ENCODE measurements around the gene ZNF79. TPM values are rescaled to one million over a fixed set of nuclear protein-coding genes. Genes with fewer than 3 reads are reported as not detected.

The ZNF79 gene
- total and polyA plus RNA-seq, 5 donors from 2014 or later: 3.4 to 9.0 (median 7.6) TPM

- Histone ChIP-seq H3K4me1 (ENCODE audit: control insufficient read depth, insufficient read depth, low read length, poor library complexity, severe bottlenecking) (peaks cover 32% of the 10 kb centered on the region), H3K36me3 (ENCODE audit: control insufficient read depth, insufficient read depth, low read length) (peaks cover 68% of the 10 kb centered on the region), H3K4me3 (ENCODE audit: low read depth, low read length) (no peak overlapping the region), H3K27ac (ENCODE audit: insufficient read depth, low read length, poor library complexity, severe bottlenecking) (peak overlapping the region; percentile 17), H3K27me3 (ENCODE audit: control insufficient read depth, insufficient read depth, low read length) (no peaks in the 10 kb centered on the region), H3K9me3 (ENCODE audit: control insufficient read depth in 2 of 2, low read length in 2 of 2) (no peaks in the 10 kb centered on the region)
- no peak for ATAC-seq (ENCODE audit: low read depth in 2 of 2)
- Mint-ChIP-seq H3K27ac (peak overlapping the region in 2 of 3 donors; percentile 85 to 96), H3K36me3 (peaks cover 44% of the 10 kb centered on the region), H3K4me3 (peak overlapping the region in 2 of 4 donors; percentile 16 to 100), H3K4me1 (peaks cover 7 to 47% (median 33%) of the 10 kb centered on the region in 4 donors), H3K27me3 (peaks cover 6% of the 10 kb centered on the region), H3K9me3 (no peaks in the 10 kb centered on the region)
- DNase-seq: no peak
Measured at GRCh38 chr9:127447416-127448111, 23.4 kb downstream of the ZNF79 start.

GRCh38 chr9:127448112-127448805 lies 24.1 kb downstream of the ZNF79 start:
- Mint-ChIP-seq H3K27ac (peak overlapping the region in 1 of 3 donors; percentile 96), H3K9me3 (no peaks in the 10 kb centered on the region), H3K36me3 (peaks cover 44% of the 10 kb centered on the region), H3K27me3 (peaks cover 6% of the 10 kb centered on the region), H3K4me3 (peak overlapping the region; percentile 44 to 100 (median 71)), H3K4me1 (peaks cover 7 to 47% (median 35%) of the 10 kb centered on the region in 4 donors)
- H3K4me1 ChIP-seq (ENCODE audit: control insufficient read depth, insufficient read depth, low read length, poor library complexity, severe bottlenecking): peaks cover 33% of the 10 kb centered on the region
- no peaks in the 10 kb centered on the region for H3K27me3 ChIP-seq (ENCODE audit: control insufficient read depth, insufficient read depth, low read length)
- H3K27ac ChIP-seq (ENCODE audit: insufficient read depth, low read length, poor library complexity, severe bottlenecking): no peak overlapping the region
- DNase-seq (no peak), ATAC-seq (ENCODE audit: low read depth in 2 of 2) (no peak)
- H3K4me3 ChIP-seq (ENCODE audit: low read depth, low read length): no peak overlapping the region
- H3K36me3 ChIP-seq (ENCODE audit: control insufficient read depth, insufficient read depth, low read length): peaks cover 63% of the 10 kb centered on the region
- H3K9me3 ChIP-seq (ENCODE audit: control insufficient read depth in 2 of 2, low read length in 2 of 2): no peaks in the 10 kb centered on the region

DNA sequence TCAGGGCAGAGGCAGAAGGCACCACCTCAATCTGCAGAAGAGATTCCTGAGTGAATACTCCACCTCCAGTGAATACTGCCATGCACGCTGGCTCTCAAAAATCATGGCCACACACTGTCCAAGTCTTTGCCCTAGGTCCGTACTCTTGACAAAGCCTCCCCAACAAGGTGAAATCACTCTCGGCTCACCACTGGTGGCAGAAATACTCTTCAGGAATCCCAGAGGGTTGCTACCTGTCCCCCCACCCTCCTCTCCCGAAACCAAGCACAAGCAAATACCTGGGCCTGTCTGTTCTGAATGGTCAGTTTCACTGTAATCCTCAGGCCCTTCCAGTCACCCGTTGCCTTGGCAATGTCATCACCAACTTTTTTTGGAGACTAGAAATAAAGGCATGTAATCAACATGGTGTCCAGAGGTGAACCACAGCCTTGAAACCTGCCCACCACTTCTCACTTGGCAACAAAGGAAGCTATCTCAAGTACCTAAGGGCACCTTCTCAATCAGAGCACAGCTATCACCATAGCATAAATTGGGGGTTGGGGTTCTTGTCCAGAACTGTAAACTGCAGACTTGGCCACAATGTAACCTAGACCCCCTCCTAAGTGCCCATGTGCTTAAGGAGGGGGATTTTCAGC lies 25.3 kb downstream of the ZNF79 start:
- Mint-ChIP-seq H3K4me1 (peaks cover 7 to 51% (median 36%) of the 10 kb centered on the region in 4 donors), H3K27ac (peak overlapping the region; percentile 14 to 97 (median 96)), H3K36me3 (peaks cover 38% of the 10 kb centered on the region), H3K9me3 (no peaks in the 10 kb centered on the region), H3K4me3 (peak overlapping the region; percentile 96 to 100 (median 98)), H3K27me3 (peaks cover 6% of the 10 kb centered on the region)
- Histone ChIP-seq H3K27ac (ENCODE audit: insufficient read depth, low read length, poor library complexity, severe bottlenecking) (peak overlapping the region; percentile 88), H3K27me3 (ENCODE audit: control insufficient read depth, insufficient read depth, low read length) (no peaks in the 10 kb centered on the region), H3K4me3 (ENCODE audit: low read depth, low read length) (peak overlapping the region; percentile 83), H3K4me1 (ENCODE audit: control insufficient read depth, insufficient read depth, low read length, poor library complexity, severe bottlenecking) (peaks cover 33% of the 10 kb centered on the region), H3K9me3 (ENCODE audit: control insufficient read depth in 2 of 2, low read length in 2 of 2) (no peaks in the 10 kb centered on the region), H3K36me3 (ENCODE audit: control insufficient read depth, insufficient read depth, low read length) (peaks cover 53% of the 10 kb centered on the region)
- no peak for ATAC-seq (ENCODE audit: low read depth in 2 of 2)
- no peak for DNase-seq

- H3K4me3 ChIP-seq (ENCODE audit: low read depth, low read length): peak overlapping the region; percentile 83
- H3K36me3 ChIP-seq (ENCODE audit: control insufficient read depth, insufficient read depth, low read length): peaks cover 45% of the 10 kb centered on the region
- peak overlapping the region; percentile 88 for H3K27ac ChIP-seq (ENCODE audit: insufficient read depth, low read length, poor library complexity, severe bottlenecking)
- peaks cover 35% of the 10 kb centered on the region for H3K36me3 Mint-ChIP-seq
- peaks cover 7 to 52% (median 38%) of the 10 kb centered on the region in 4 donors for H3K4me1 Mint-ChIP-seq
- peak overlapping the region; percentile 96 to 97 (median 96) for H3K27ac Mint-ChIP-seq
- no peaks in the 10 kb centered on the region for H3K9me3 Mint-ChIP-seq
- no peaks in the 10 kb centered on the region for H3K27me3 ChIP-seq (ENCODE audit: control insufficient read depth, insufficient read depth, low read length)
- peaks cover 6% of the 10 kb centered on the region for H3K27me3 Mint-ChIP-seq
- DNase-seq (peak in 1 of 3 donors; percentile 11), ATAC-seq (ENCODE audit: low read depth in 2 of 2) (peak; percentile 0 to 3)
- H3K4me1 ChIP-seq (ENCODE audit: control insufficient read depth, insufficient read depth, low read length, poor library complexity, severe bottlenecking): peaks cover 33% of the 10 kb centered on the region
- peak overlapping the region; percentile 96 to 100 (median 98) for H3K4me3 Mint-ChIP-seq
- no peaks in the 10 kb centered on the region for H3K9me3 ChIP-seq (ENCODE audit: control insufficient read depth in 2 of 2, low read length in 2 of 2)
Measured at GRCh38 chr9:127450243-127450760, 26.1 kb downstream of the ZNF79 start.

- Mint-ChIP-seq H3K27ac (peak within 1 kb of the TSS; percentile 96 to 97 (median 96)), H3K9me3 (no peaks in the 10 kb centered on the region), H3K4me1 (peaks cover 7 to 56% (median 38%) of the 10 kb centered on the region in 4 donors), H3K36me3 (peaks cover 41% of the 10 kb centered on the region), H3K27me3 (peaks cover 6% of the 10 kb centered on the region), H3K4me3 (peak within 1 kb of the TSS; percentile 96 to 100 (median 98))
- H3K36me3 ChIP-seq (ENCODE audit: control insufficient read depth, insufficient read depth, low read length): peaks cover 40% of the 10 kb centered on the region
- ATAC-seq (ENCODE audit: low read depth in 2 of 2) (peak; percentile 80), DNase-seq (peak; percentile 95 to 98 (median 96))
- no peaks in the 10 kb centered on the region for H3K9me3 ChIP-seq (ENCODE audit: control insufficient read depth in 2 of 2, low read length in 2 of 2)
- H3K4me1 ChIP-seq (ENCODE audit: control insufficient read depth, insufficient read depth, low read length, poor library complexity, severe bottlenecking): peaks cover 33% of the 10 kb centered on the region
- peak within 1 kb of the TSS; percentile 88 for H3K27ac ChIP-seq (ENCODE audit: insufficient read depth, low read length, poor library complexity, severe bottlenecking)
- peak within 1 kb of the TSS; percentile 83 for H3K4me3 ChIP-seq (ENCODE audit: low read depth, low read length)
- H3K27me3 ChIP-seq (ENCODE audit: control insufficient read depth, insufficient read depth, low read length): no peaks in the 10 kb centered on the region
Measured at GRCh38 chr9:127450830-127451607, 26.8 kb downstream of the ZNF79 start, which contains the start of the genes LRSAM1 and RPL12. Gene LRSAM1, plus strand, starts transcription at chr9:127451510. Its CDS starts 3,018 bp downstream, at chr9:127454528. Gene RPL12, minus strand, starts transcription at chr9:127451406. Its CDS starts 89 bp downstream, at chr9:127451317.

DNA sequence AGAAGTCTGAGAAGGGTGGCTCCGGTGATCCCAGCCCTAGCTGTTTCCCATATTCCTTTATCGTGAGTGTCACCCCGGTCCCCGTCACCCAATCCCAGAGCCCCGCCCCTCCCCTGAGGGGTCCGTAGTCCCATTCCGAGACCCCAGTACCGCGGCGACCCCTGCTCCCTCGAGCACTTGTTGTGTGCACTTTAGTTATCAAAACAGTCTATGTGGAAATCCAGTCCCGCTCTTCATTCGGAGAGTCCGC lies 27.4 kb downstream of the ZNF79 start:
- Mint-ChIP-seq H3K9me3 (no peaks in the 10 kb centered on the region), H3K4me3 (peak overlapping the region; percentile 96 to 100 (median 98)), H3K36me3 (peaks cover 40% of the 10 kb centered on the region), H3K27me3 (peaks cover 6% of the 10 kb centered on the region), H3K4me1 (peaks cover 7 to 56% (median 37%) of the 10 kb centered on the region in 4 donors), H3K27ac (peak overlapping the region; percentile 96 to 97 (median 96))
- Histone ChIP-seq H3K27ac (ENCODE audit: insufficient read depth, low read length, poor library complexity, severe bottlenecking) (peak overlapping the region; percentile 88), H3K4me1 (ENCODE audit: control insufficient read depth, insufficient read depth, low read length, poor library complexity, severe bottlenecking) (peaks cover 33% of the 10 kb centered on the region), H3K36me3 (ENCODE audit: control insufficient read depth, insufficient read depth, low read length) (peaks cover 35% of the 10 kb centered on the region), H3K9me3 (ENCODE audit: control insufficient read depth in 2 of 2, low read length in 2 of 2) (no peaks in the 10 kb centered on the region), H3K4me3 (ENCODE audit: low read depth, low read length) (peak overlapping the region; percentile 83), H3K27me3 (ENCODE audit: control insufficient read depth, insufficient read depth, low read length) (no peaks in the 10 kb centered on the region)
- no peak for ATAC-seq (ENCODE audit: low read depth in 2 of 2)
- no peak for DNase-seq
